IMR-90 (cell line): Measurements from ENCODE around the gene TMTC2. TPM values are rescaled to one million over a fixed set of nuclear protein-coding genes. Genes with fewer than 3 reads are reported as not detected.
A peak's percentile ranks its signal among the peaks of the same experiment; 100 is the strongest.

Experiments
- ATAC-seq: fragments of 200-7000 bp; cut with Tn5 transposase; 2 replicates; pipeline ENCODE4 v1.9.1; 2020; ENCODE audit warnings: low read depth, mild to moderate bottlenecking, moderate library complexity
- BruUV-seq: library from RNA; stranded (reverse); fragments of 400-500 nt; replicated peaks from 2 replicates; lab custom pipeline; 2021; lab: Mats Ljungman, UMichigan
- CTCF ChIA-PET: fragments of 300-600 bp; formaldehyde crosslinking; extraction: SDS; loops from one replicate; lab custom pipeline; 2021; ENCODE audit warnings: antibody characterized with exemption; lab: Yijun Ruan, JAX
- POLR2A ChIA-PET: fragments of 300-600 bp; sonication (Branson Sonifier 250); formaldehyde crosslinking; loops from one replicate; lab custom pipeline; 2022; ENCODE audit warnings: antibody characterized with exemption; ENCODE audit not compliant: unreplicated experiment; lab: Charles Lee
- DNase-seq: peaks from one replicate; pipeline ENCODE4 v3.0.0; 2013
- H2AFZ ChIP-seq: replicated peaks from 2 replicates; pipeline ENCODE3; 2013; ENCODE audit warnings: low read length, mild to moderate bottlenecking; ENCODE audit not compliant: poor library complexity
- H2AK5ac ChIP-seq: 2 replicates; pipeline ENCODE4 v1.6.1; 2013; ENCODE audit warnings: low read depth, low read length, inconsistent platforms
- H2AK9ac ChIP-seq: replicated peaks from 2 replicates; pipeline ENCODE3; 2013; ENCODE audit warnings: mild to moderate bottlenecking, low read depth, low read length, moderate library complexity; ENCODE audit not compliant: poor library complexity
- H2BK120ac ChIP-seq: 2 replicates; pipeline ENCODE4 v1.6.1; 2013; ENCODE audit warnings: low read depth, low read length, inconsistent platforms
- H2BK15ac ChIP-seq: 3 replicates; pipeline ENCODE4 v1.6.1; 2013; ENCODE audit warnings: low read depth, low read length, inconsistent platforms
- H2BK20ac ChIP-seq: 2 replicates; pipeline ENCODE4 v1.6.1; 2013; ENCODE audit warnings: low read depth, mild to moderate bottlenecking, inconsistent platforms, low read length, moderate library complexity
- H2BK5ac ChIP-seq: 2 replicates; pipeline ENCODE4 v1.6.1; 2013; ENCODE audit warnings: mild to moderate bottlenecking, low read depth, low read length, inconsistent platforms; ENCODE audit not compliant: poor library complexity, severe bottlenecking
- H3K14ac ChIP-seq: replicated peaks from 2 replicates; pipeline ENCODE4 v1.6.1; 2013; ENCODE audit warnings: low read depth, low read length, inconsistent platforms
- H3K18ac ChIP-seq: 2 replicates; pipeline ENCODE4 v1.6.1; 2013; ENCODE audit warnings: low read depth, low read length, control low read depth
- H3K23ac ChIP-seq: 2 replicates; pipeline ENCODE4 v1.6.1; 2013; ENCODE audit warnings: low read depth, low read length, inconsistent platforms
- H3K27ac ChIP-seq: 2 replicates; pipeline ENCODE4 v1.5.1; 2013; ENCODE audit warnings: mild to moderate bottlenecking, control low read depth, low read length; ENCODE audit not compliant: insufficient read depth
- H3K27me3 ChIP-seq: 2 replicates; pipeline ENCODE4 v1.6.1; 2013; ENCODE audit warnings: low read length; ENCODE audit not compliant: control insufficient read depth, insufficient read depth
- H3K36me3 ChIP-seq: 2 replicates; pipeline ENCODE4 v1.6.1; 2013; ENCODE audit warnings: low read length, mixed read lengths; ENCODE audit not compliant: control insufficient read depth, insufficient read depth
- H3K4ac ChIP-seq: 2 replicates; pipeline ENCODE4 v1.6.1; 2013; ENCODE audit warnings: low read depth, low read length, inconsistent platforms
- H3K4me1 ChIP-seq: 2 replicates; pipeline ENCODE4 v1.6.1; 2013; ENCODE audit warnings: low read length, mixed read lengths; ENCODE audit not compliant: control insufficient read depth, insufficient read depth
- H3K4me2 ChIP-seq: 2 replicates; pipeline ENCODE4 v1.6.1; 2013; ENCODE audit warnings: low read depth, mild to moderate bottlenecking, control low read depth, low read length, moderate library complexity
- H3K4me3 ChIP-seq: 2 replicates; pipeline ENCODE4 v1.5.1; 2013; ENCODE audit warnings: low read depth, mild to moderate bottlenecking, control low read depth, low read length, moderate library complexity; ENCODE audit not compliant: insufficient read depth
- H3K56ac ChIP-seq: 2 replicates; pipeline ENCODE4 v1.6.1; 2013; ENCODE audit warnings: low read length, inconsistent platforms; ENCODE audit not compliant: insufficient read depth; ENCODE audit errors: extremely low read depth
- H3K79me1 ChIP-seq, 2 experiments: 2 replicates each; pipeline ENCODE4 v1.6.1; 2013; ENCODE audit warnings: low read length in 2 of 2, inconsistent platforms in 1 of 2, low read depth in 1 of 2
- H3K9ac ChIP-seq: 2 replicates; pipeline ENCODE4 v1.6.1; 2013; ENCODE audit warnings: low read depth, low read length, control low read depth
- H3K9me1 ChIP-seq: 2 replicates; pipeline ENCODE4 v1.6.1; 2013; ENCODE audit warnings: low read length, inconsistent platforms; ENCODE audit not compliant: insufficient read depth
- H3K9me3 ChIP-seq: 2 replicates; pipeline ENCODE4 v1.6.1; 2013; ENCODE audit warnings: low read length; ENCODE audit not compliant: control insufficient read depth, insufficient read depth
- H4K20me1 ChIP-seq: 2 replicates; pipeline ENCODE4 v1.6.1; 2013; ENCODE audit warnings: low read length, inconsistent platforms; ENCODE audit not compliant: insufficient read depth
- H4K5ac ChIP-seq: 2 replicates; pipeline ENCODE4 v1.6.1; 2013; ENCODE audit warnings: mild to moderate bottlenecking, low read depth, low read length, control low read depth
- H4K8ac ChIP-seq, 2 experiments: 2 replicates each; pipeline ENCODE4 v1.6.1; 2013; ENCODE audit warnings: low read depth in 2 of 2, low read length in 2 of 2, control low read depth in 1 of 2, inconsistent platforms in 1 of 2
- H4K91ac ChIP-seq: 2 replicates; pipeline ENCODE4 v1.6.1; 2013; ENCODE audit warnings: low read depth, low read length, inconsistent platforms; ENCODE audit not compliant: insufficient read depth
- BHLHE40 ChIP-seq: fragments of 150-350 bp; IDR thresholded peaks from 2 replicates; pipeline ENCODE4 v1.6.1; 2016; ENCODE audit warnings: mild to moderate bottlenecking, low read depth, low read length
- CEBPB ChIP-seq: IDR thresholded peaks from 2 replicates; pipeline ENCODE4 v1.6.1; 2012; ENCODE audit warnings: low read depth, low read length, improper control_type of control experiment
- MXI1 ChIP-seq: IDR thresholded peaks from 2 replicates; pipeline ENCODE4 v1.6.1; 2012; ENCODE audit warnings: low read depth, mild to moderate bottlenecking, low read length, moderate library complexity, borderline replicate concordance
- POLR2A ChIP-seq: IDR thresholded peaks from 2 replicates; pipeline ENCODE4 v1.6.1; 2012; ENCODE audit warnings: mild to moderate bottlenecking, low read depth, low read length
- WGBS, 2 experiments: methylation state at CpG; one replicate each; pipeline versions ENCODE4 v1.1.5 to v1.1.7; 2013; ENCODE audit warnings: missing lambda C conversion rate in 2 of 2; ENCODE audit not compliant: insufficient read length in 1 of 2; ENCODE audit errors: extremely low coverage in 2 of 2; 5-methylcytosine and 5-hydroxymethylcytosine counted together
- dilution Hi-C: fragments of 300-500 bp; cut with HindIII; formaldehyde crosslinking; loops from one replicate; pipeline ENCODE4 v1.14.3; 2018; ENCODE audit warnings: low sequenced_read_pairs; ENCODE audit not compliant: unreplicated experiment
- in situ Hi-C: fragments of 300-500 bp; cut with MboI; formaldehyde crosslinking; loops from 3 replicates; pipeline ENCODE4 v1.14.3; 2019; ENCODE audit warnings: low sequenced_read_pairs, inconsistent platforms, mixed read lengths
- intact Hi-C: fragments of 100-400 bp; cut with micrococcal nuclease; formaldehyde crosslinking; loops from 2 replicates; pipeline ENCODE4 v1.10.0; 2022
- polyA plus RNA-seq, 3 experiments: library from polyadenylated mRNA; depleted of rRNA; stranded (reverse); fragments of >200 nt; gene quantifications; 2 replicates each; pipeline ENCODE4 v1.2.3, GENCODE V29; 2012; ENCODE audit warnings: low replicate concordance in 1 of 3
- total RNA-seq: library from RNA; depleted of rRNA; stranded (reverse); fragments of >200 nt; gene quantifications from 2 replicates; pipeline ENCODE4 v1.2.3, GENCODE V29; 2012

Gene TMTC2
- total and polyA plus RNA-seq, 2 of the 4 experiments (the other 2 are of a cell fraction): 0.56 to 1.4 TPM

GRCh38 chr12:82694970-82695369 lies 8.3 kb downstream of the TMTC2 start:
- no peak overlapping the region for H3K27ac ChIP-seq
- no peak overlapping the region for H3K18ac ChIP-seq
- no peaks in the 10 kb centered on the region for H4K20me1 ChIP-seq
- no peak overlapping the region for H2BK15ac ChIP-seq
- H3K9me1 ChIP-seq: no peaks in the 10 kb centered on the region
- H3K56ac ChIP-seq: no peak overlapping the region
- H2BK120ac ChIP-seq: no peak overlapping the region
- WGBS, 2 experiments: no CpG with 5 or more reads among the region's 2 CpGs
- POLR2A ChIA-PET: no interaction called here
- H3K4me1 ChIP-seq: no peaks in the 10 kb centered on the region
- CTCF ChIA-PET: no interaction called here
- H2AK9ac ChIP-seq: no peak overlapping the region
- no peak overlapping the region for H2BK5ac ChIP-seq
- no peaks in the 10 kb centered on the region for H3K9me3 ChIP-seq
- H3K4me3 ChIP-seq: no peak overlapping the region
- no peak overlapping the region for H3K14ac ChIP-seq
- H4K91ac ChIP-seq: no peak overlapping the region
- H3K27me3 ChIP-seq: no peaks in the 10 kb centered on the region
- intact Hi-C loops (no loop called here), in situ Hi-C loops (no loop called here), dilution Hi-C loops (no loop called here)
- H3K9ac ChIP-seq: no peak overlapping the region
- no peak overlapping the region for H4K5ac ChIP-seq
- H3K36me3 ChIP-seq: no peaks in the 10 kb centered on the region
- no peaks in the 10 kb centered on the region for H3K79me1 ChIP-seq
- H3K4ac ChIP-seq: no peak overlapping the region
- H2AFZ ChIP-seq: no peak overlapping the region
- H2BK20ac ChIP-seq: no peak overlapping the region
- no peak overlapping the region for H3K4me2 ChIP-seq
- no peak for TF ChIP-seq MXI1
- no peak for TF ChIP-seq BHLHE40
- TF ChIP-seq CEBPB: no peak
- TF ChIP-seq POLR2A: no peak
- H2AK5ac ChIP-seq: no peak overlapping the region
- no peak overlapping the region for H4K8ac ChIP-seq
- DNase-seq (peak; percentile 17), ATAC-seq (0 out of 2 replicates have a peak, but pooled peaks have one; percentile 40)
- BruUV-seq: no TSS peak
- H3K23ac ChIP-seq: no peak overlapping the region
